MM.1S (cell line): ENCODE data around the gene PLEKHG5.

ENCODE experiments used
- CTCF ChIP-seq: fragments of 300-600 bp; sonication (generic); IDR thresholded peaks from 2 replicates; pipeline ENCODE4 v1.5.1; 2016; ENCODE audit warnings: antibody characterized with exemption, low read length, mixed read lengths
- EZH2 ChIP-seq: fragments of 300-600 bp; sonication (generic); optimal IDR thresholded peaks from 2 replicates; pipeline ENCODE3; 2017; ENCODE audit warnings: low read depth, mild to moderate bottlenecking, antibody characterized with exemption, low read length, mixed read lengths

- TF ChIP-seq CTCF = no peak
- TF ChIP-seq EZH2 = no peak
These were observed 28.6 kb upstream of the PLEKHG5 start for GRCh38 chr1:6519935-6520671.
